ENCODE measurements around the gene ZNF451. TPM values are rescaled to one million over a fixed set of nuclear protein-coding genes. Genes with fewer than 3 reads are reported as not detected.

The ZNF451 gene
- total and polyA plus RNA-seq, 2 donors (not counting 3 experiments of a cell fraction or from before 2014, with no cell fraction given) = 9.9 to 64.4 TPM

DNA sequence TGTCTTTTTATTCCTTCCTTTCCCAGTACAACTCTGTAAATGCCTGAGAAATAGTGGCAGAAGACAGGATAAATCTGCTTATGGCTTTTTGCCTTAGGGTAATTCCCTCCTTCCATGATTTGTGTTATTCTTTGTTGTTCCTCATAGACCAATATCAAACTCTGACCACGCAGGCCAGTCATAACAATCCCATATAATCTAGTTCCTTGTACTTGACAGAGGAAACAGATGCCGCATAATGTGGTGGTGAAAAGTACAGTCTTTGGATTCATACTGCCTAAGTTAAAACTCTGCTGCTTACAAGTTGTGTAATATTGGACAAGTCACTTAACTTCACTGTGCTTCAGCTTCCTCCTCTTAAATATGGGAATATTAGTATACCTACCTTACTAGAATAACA is 74.0 kb downstream of the ZNF451 start:
- Histone ChIP-seq H2AFZ (ENCODE audit: low read depth, low read length) (no peak overlapping the region), H3K4me2 (ENCODE audit: insufficient read depth, low read length) (no peak overlapping the region), H3K27ac (ENCODE audit: insufficient read depth, low read depth, low read length) (no peak overlapping the region), H3K4me3 (replicated peaks in 1 of 3; ENCODE audit: insufficient read depth in 1 of 3, low read depth in 1 of 3, low read length in 3 of 3) (no peak overlapping the region), H3K36me3 (ENCODE audit: control insufficient read depth in 2 of 2, extremely low read depth in 1 of 2, insufficient read depth in 2 of 2, low read length in 2 of 2) (no peaks in the 10 kb centered on the region), H3K9me3 (replicated peaks; ENCODE audit: control insufficient read depth, insufficient read depth, low read length) (no peaks in the 10 kb centered on the region), H3K4me1 (ENCODE audit: control insufficient read depth, extremely low read depth, insufficient read depth, low read length) (no peaks in the 10 kb centered on the region), H3K9me1 (replicated peaks; ENCODE audit: control insufficient read depth, extremely low read depth, insufficient read depth, low read length) (no peaks in the 10 kb centered on the region), H3K79me2 (ENCODE audit: control insufficient read depth, insufficient read depth, low read length) (no peaks in the 10 kb centered on the region), H3K27me3 (ENCODE audit: control insufficient read depth in 2 of 2, insufficient read depth in 2 of 2, low read length in 2 of 2) (no peaks in the 10 kb centered on the region), H3K9ac (replicated peaks; ENCODE audit: extremely low read depth, insufficient read depth, low read length) (no peak overlapping the region), H4K20me1 (replicated peaks; ENCODE audit: control insufficient read depth, extremely low read depth, insufficient read depth, low read length) (no peaks in the 10 kb centered on the region)
- POLR2A ChIA-PET = no interaction called here
- intact Hi-C loops (cut with micrococcal nuclease) = no loop called here
- TF ChIP-seq JUN (IDR thresholded peaks at IDR 0.05; ENCODE audit: borderline replicate concordance, insufficient read depth, insufficient read length, low read depth) (no peak), POLR2AphosphoS5 (IDR thresholded peaks at IDR 0.05; ENCODE audit: insufficient read depth, low read depth, low read length) (no peak), MYC (IDR thresholded peaks at IDR 0.05; ENCODE audit: low read depth, low read length) (no peak)
- TF ChIP-seq, protein P1, sequence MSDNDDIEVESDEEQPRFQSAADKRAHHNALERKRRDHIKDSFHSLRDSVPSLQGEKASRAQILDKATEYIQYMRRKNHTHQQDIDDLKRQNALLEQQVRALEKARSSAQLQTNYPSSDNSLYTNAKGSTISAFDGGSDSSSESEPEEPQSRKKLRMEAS (IDR thresholded peaks at IDR 0.05; ENCODE audit: insufficient read depth, insufficient read length) = no peak
- no peak for DNase-seq (ENCODE audit: low read depth, low spot score)
- BruUV-seq (replicated peaks) = no TSS peak
- CTCF ChIA-PET = no interaction called here
- FAIRE-seq = no peak
- dilution Hi-C loops (cut with MboI; ENCODE audit: extremely low pct_ligation_motif_present, low sequenced_read_pairs) = no loop called here

GRCh38 chr6:57165080-57165479 is 75.1 kb downstream of the ZNF451 start:
- no peaks in the 10 kb centered on the region for H3K27me3 ChIP-seq (ENCODE audit: control insufficient read depth in 2 of 2, insufficient read depth in 2 of 2, low read length in 2 of 2)
- H3K9ac ChIP-seq (replicated peaks; ENCODE audit: extremely low read depth, insufficient read depth, low read length) = no peak overlapping the region
- no peak overlapping the region for H3K4me3 ChIP-seq (replicated peaks in 1 of 3; ENCODE audit: insufficient read depth in 1 of 3, low read depth in 1 of 3, low read length in 3 of 3)
- ChIA-PET POLR2A (no interaction called here), CTCF (no interaction called here)
- intact Hi-C loops (cut with micrococcal nuclease) (no loop called here), dilution Hi-C loops (cut with MboI; ENCODE audit: extremely low pct_ligation_motif_present, low sequenced_read_pairs) (no loop called here)
- no peak for TF ChIP-seq FOS (IDR thresholded peaks at IDR 0.05; ENCODE audit: borderline replicate concordance, insufficient read depth, low read length)
- TF ChIP-seq GATA2 (IDR thresholded peaks at IDR 0.05; ENCODE audit: insufficient read depth, insufficient read length, low read depth, low read length) = no peak
- no peak for TF ChIP-seq JUN (IDR thresholded peaks at IDR 0.05; ENCODE audit: borderline replicate concordance, insufficient read depth, insufficient read length, low read depth)
- no peak for TF ChIP-seq EZH2 (IDR thresholded peaks at IDR 0.05; ENCODE audit: borderline replicate concordance, low read depth, low read length, severe bottlenecking)
- TF ChIP-seq POLR2A (IDR thresholded peaks at IDR 0.05; ENCODE audit: low read depth, low read length) = no peak
- TF ChIP-seq, protein P1 (IDR thresholded peaks at IDR 0.05; ENCODE audit: insufficient read depth, insufficient read length) = no peak
- no peak for TF ChIP-seq POLR2AphosphoS5 (IDR thresholded peaks at IDR 0.05; ENCODE audit: insufficient read depth, low read depth, low read length)
- no peak for TF ChIP-seq CTCF (IDR thresholded peaks at IDR 0.05; ENCODE audit: extremely low read depth in 1 of 2, insufficient read depth in 1 of 2, low read depth in 1 of 2, low read length in 2 of 2)
- TF ChIP-seq MYC (IDR thresholded peaks at IDR 0.05; ENCODE audit: low read depth, low read length) = no peak
- no peak for DNase-seq (ENCODE audit: low read depth, low spot score)
- no peaks in the 10 kb centered on the region for H3K9me1 ChIP-seq (replicated peaks; ENCODE audit: control insufficient read depth, extremely low read depth, insufficient read depth, low read length)
- no TSS peak for BruUV-seq (replicated peaks)
- no peak overlapping the region for H2AFZ ChIP-seq (ENCODE audit: low read depth, low read length)
- no peak overlapping the region for H3K27ac ChIP-seq (ENCODE audit: insufficient read depth, low read depth, low read length)
- no peaks in the 10 kb centered on the region for H3K9me3 ChIP-seq (replicated peaks; ENCODE audit: control insufficient read depth, insufficient read depth, low read length)
- no peaks in the 10 kb centered on the region for H4K20me1 ChIP-seq (replicated peaks; ENCODE audit: control insufficient read depth, extremely low read depth, insufficient read depth, low read length)
- H3K4me1 ChIP-seq (ENCODE audit: control insufficient read depth, extremely low read depth, insufficient read depth, low read length) = no peaks in the 10 kb centered on the region
- no peak for FAIRE-seq
- no peaks in the 10 kb centered on the region for H3K36me3 ChIP-seq (ENCODE audit: control insufficient read depth in 2 of 2, extremely low read depth in 1 of 2, insufficient read depth in 2 of 2, low read length in 2 of 2)
- H3K4me2 ChIP-seq (ENCODE audit: insufficient read depth, low read length) = no peak overlapping the region
- no peaks in the 10 kb centered on the region for H3K79me2 ChIP-seq (ENCODE audit: control insufficient read depth, insufficient read depth, low read length)
